Neural progenitor cell (in vitro differentiated cells): ENCODE measurements around the gene SLC30A4.

Experiments
- EZH2phosphoT487 ChIP-seq: fragments of 200-600 bp; sonication (generic); IDR thresholded peaks from 2 replicates; pipeline ENCODE4 v1.6.1; 2017; ENCODE audit warnings: antibody characterized with exemption
- TF ChIP-seq, protein P1 (sequence below): fragments of 200-600 bp; sonication (generic); IDR thresholded peaks from 2 replicates; pipeline ENCODE4 v1.5.1; 2017; ENCODE audit warnings: antibody characterized with exemption, mild to moderate bottlenecking

DNA sequence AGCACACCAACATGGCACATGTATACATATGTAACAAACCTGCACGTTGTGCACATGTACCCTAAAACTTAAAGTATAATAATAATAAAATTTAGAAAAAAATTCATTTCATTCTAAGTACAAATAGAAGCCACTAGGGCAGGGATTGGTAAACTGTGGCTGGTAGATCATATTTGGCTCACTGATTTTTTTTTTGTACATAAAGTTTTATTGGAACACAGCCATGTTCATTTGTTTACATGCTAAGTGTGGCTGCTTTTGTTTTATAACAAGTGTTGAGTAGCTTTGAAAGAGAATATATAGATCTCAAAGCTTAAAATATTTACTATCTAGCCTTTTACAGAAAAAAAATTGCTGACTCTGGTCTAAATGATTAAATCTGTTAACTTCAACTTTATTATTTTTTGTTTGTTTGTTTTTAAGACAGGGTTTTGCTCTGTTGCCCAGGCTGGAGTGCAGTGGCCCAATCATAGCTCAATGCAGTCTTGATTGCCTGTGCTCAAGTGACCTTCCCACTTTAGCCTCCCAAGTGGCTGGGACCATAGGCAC lies 32.8 kb downstream of the SLC30A4 start:
- TF ChIP-seq, protein P1, sequence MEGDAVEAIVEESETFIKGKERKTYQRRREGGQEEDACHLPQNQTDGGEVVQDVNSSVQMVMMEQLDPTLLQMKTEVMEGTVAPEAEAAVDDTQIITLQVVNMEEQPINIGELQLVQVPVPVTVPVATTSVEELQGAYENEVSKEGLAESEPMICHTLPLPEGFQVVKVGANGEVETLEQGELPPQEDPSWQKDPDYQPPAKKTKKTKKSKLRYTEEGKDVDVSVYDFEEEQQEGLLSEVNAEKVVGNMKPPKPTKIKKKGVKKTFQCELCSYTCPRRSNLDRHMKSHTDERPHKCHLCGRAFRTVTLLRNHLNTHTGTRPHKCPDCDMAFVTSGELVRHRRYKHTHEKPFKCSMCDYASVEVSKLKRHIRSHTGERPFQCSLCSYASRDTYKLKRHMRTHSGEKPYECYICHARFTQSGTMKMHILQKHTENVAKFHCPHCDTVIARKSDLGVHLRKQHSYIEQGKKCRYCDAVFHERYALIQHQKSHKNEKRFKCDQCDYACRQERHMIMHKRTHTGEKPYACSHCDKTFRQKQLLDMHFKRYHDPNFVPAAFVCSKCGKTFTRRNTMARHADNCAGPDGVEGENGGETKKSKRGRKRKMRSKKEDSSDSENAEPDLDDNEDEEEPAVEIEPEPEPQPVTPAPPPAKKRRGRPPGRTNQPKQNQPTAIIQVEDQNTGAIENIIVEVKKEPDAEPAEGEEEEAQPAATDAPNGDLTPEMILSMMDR: no peak
- no peak for TF ChIP-seq EZH2phosphoT487
